ENCODE results near the gene KCNK5. TPM values are rescaled to one million over a fixed set of nuclear protein-coding genes. Genes with fewer than 3 reads are reported as not detected.

KCNK5 gene
- polyA plus RNA-seq, 6 donors from 2014 or later = 0.16 TPM; not detected in 5

GRCh38 chr6:39207416-39208222, 21.7 kb downstream of the KCNK5 start:
- DNase-seq = no peak
- Mint-ChIP-seq H3K27ac (no peak overlapping the region), H3K9me3 (peaks cover 0 to 1% (median 0%) of the 10 kb centered on the region in 7 donors), H3K27me3 (peaks cover 24 to 92% (median 44%) of the 10 kb centered on the region in 3 donors), H3K36me3 (no peaks in the 10 kb centered on the region), H3K4me3 (peak overlapping the region in 2 of 8 donors; percentile 53 to 61), H3K4me1 (peaks cover 0 to 16% (median 10%) of the 10 kb centered on the region in 3 donors)
- ATAC-seq (ENCODE audit: low read depth in 2 of 2) = no peak

GRCh38 chr6:39206250-39206721, 23.0 kb downstream of the KCNK5 start:
- Mint-ChIP-seq H3K4me3 (no peak overlapping the region), H3K27ac (peak overlapping the region in 1 of 6 donors; percentile 71), H3K4me1 (peaks cover 0 to 20% (median 10%) of the 10 kb centered on the region in 3 donors), H3K36me3 (no peaks in the 10 kb centered on the region), H3K9me3 (peaks cover 0 to 1% (median 0%) of the 10 kb centered on the region in 7 donors), H3K27me3 (peaks cover 30 to 93% (median 49%) of the 10 kb centered on the region in 3 donors)
- DNase-seq (no peak), ATAC-seq (ENCODE audit: low read depth in 2 of 2) (no peak)

- Mint-ChIP-seq H3K27ac (no peak overlapping the region), H3K9me3 (peaks cover 0 to 1% (median 0%) of the 10 kb centered on the region in 7 donors), H3K4me1 (peaks cover 0 to 13% (median 6%) of the 10 kb centered on the region in 3 donors), H3K4me3 (no peak overlapping the region), H3K27me3 (peaks cover 25 to 78% (median 48%) of the 10 kb centered on the region in 3 donors), H3K36me3 (no peaks in the 10 kb centered on the region)
- DNase-seq = no peak
- no peak for ATAC-seq (ENCODE audit: low read depth in 2 of 2)
Measured at GRCh38 chr6:39204646-39205244, 24.5 kb downstream of the KCNK5 start.

GRCh38 chr6:39204160-39204495, 25.1 kb downstream of the KCNK5 start:
- Mint-ChIP-seq H3K9me3 (peaks cover 0 to 1% (median 0%) of the 10 kb centered on the region in 7 donors), H3K27ac (peak overlapping the region in 1 of 6 donors; percentile 56), H3K27me3 (peaks cover 25 to 72% (median 49%) of the 10 kb centered on the region in 3 donors), H3K4me3 (no peak overlapping the region), H3K36me3 (no peaks in the 10 kb centered on the region), H3K4me1 (peaks cover 0 to 13% (median 7%) of the 10 kb centered on the region in 3 donors)
- no peak for ATAC-seq (ENCODE audit: low read depth in 2 of 2)
- no peak for DNase-seq

GRCh38 chr6:39203436-39204159, 25.7 kb downstream of the KCNK5 start:
- DNase-seq = no peak
- ATAC-seq (ENCODE audit: low read depth in 2 of 2) = no peak
- no peak overlapping the region for H3K4me3 Mint-ChIP-seq

GRCh38 chr6:39202166-39202565, 27.1 kb downstream of the KCNK5 start:
- Mint-ChIP-seq H3K4me1 (peaks cover 16 to 32% (median 27%) of the 10 kb centered on the region in 3 donors), H3K27me3 (peaks cover 15 to 52% (median 51%) of the 10 kb centered on the region in 3 donors), H3K9me3 (no peaks in the 10 kb centered on the region), H3K36me3 (no peaks in the 10 kb centered on the region), H3K27ac (peak overlapping the region in 1 of 6 donors; percentile 59), H3K4me3 (no peak overlapping the region)
- no peak for ATAC-seq (ENCODE audit: low read depth in 2 of 2)
- no peak for DNase-seq

More at GRCh38 chr6:39203436-39204159, 25.7 kb downstream of the KCNK5 start:
- peaks cover 0 to 1% (median 0%) of the 10 kb centered on the region in 7 donors for H3K9me3 Mint-ChIP-seq
- no peak overlapping the region for H3K27ac Mint-ChIP-seq
- H3K36me3 Mint-ChIP-seq = no peaks in the 10 kb centered on the region
- peaks cover 23 to 66% (median 53%) of the 10 kb centered on the region in 3 donors for H3K27me3 Mint-ChIP-seq
- peaks cover 2 to 17% (median 12%) of the 10 kb centered on the region in 3 donors for H3K4me1 Mint-ChIP-seq

- Mint-ChIP-seq H3K4me3 (no peak overlapping the region), H3K9me3 (no peaks in the 10 kb centered on the region), H3K27ac (peak overlapping the region in 1 of 6 donors; percentile 56), H3K4me1 (peaks cover 23 to 42% (median 37%) of the 10 kb centered on the region in 3 donors), H3K27me3 (peaks cover 9 to 38% (median 36%) of the 10 kb centered on the region in 3 donors), H3K36me3 (no peaks in the 10 kb centered on the region)
- DNase-seq (no peak), ATAC-seq (ENCODE audit: low read depth in 2 of 2) (no peak)
Measured at GRCh38 chr6:39200498-39201020, 28.7 kb downstream of the KCNK5 start.

- H3K4me1 Mint-ChIP-seq = peaks cover 23 to 42% (median 37%) of the 10 kb centered on the region in 3 donors
- DNase-seq (no peak), ATAC-seq (ENCODE audit: low read depth in 2 of 2) (no peak)
- H3K27ac Mint-ChIP-seq = peak overlapping the region in 1 of 6 donors; percentile 56
- H3K9me3 Mint-ChIP-seq = no peaks in the 10 kb centered on the region
- H3K27me3 Mint-ChIP-seq = peaks cover 6 to 40% (median 34%) of the 10 kb centered on the region in 3 donors
- H3K36me3 Mint-ChIP-seq = no peaks in the 10 kb centered on the region
- H3K4me3 Mint-ChIP-seq = no peak overlapping the region
Measured at GRCh38 chr6:39199976-39200375, 29.3 kb downstream of the KCNK5 start.

GRCh38 chr6:39199231-39199940, 29.9 kb downstream of the KCNK5 start:
- Mint-ChIP-seq H3K27ac (peak overlapping the region in 3 of 6 donors; percentile 28 to 73 (median 70)), H3K4me1 (peaks cover 23 to 42% (median 37%) of the 10 kb centered on the region in 3 donors), H3K36me3 (no peaks in the 10 kb centered on the region), H3K9me3 (no peaks in the 10 kb centered on the region), H3K27me3 (peaks cover 6 to 44% (median 34%) of the 10 kb centered on the region in 3 donors), H3K4me3 (peak overlapping the region in 2 of 8 donors; percentile 15 to 35)
- no peak for DNase-seq
- ATAC-seq (ENCODE audit: low read depth in 2 of 2) = no peak

- peak overlapping the region in 5 of 6 donors; percentile 18 to 87 (median 73) for H3K27ac Mint-ChIP-seq
- H3K36me3 Mint-ChIP-seq = no peaks in the 10 kb centered on the region
- peaks cover 26 to 42% (median 37%) of the 10 kb centered on the region in 3 donors for H3K4me1 Mint-ChIP-seq
- H3K27me3 Mint-ChIP-seq = peaks cover 6 to 45% (median 35%) of the 10 kb centered on the region in 3 donors
- DNase-seq (no peak), ATAC-seq (ENCODE audit: low read depth in 2 of 2) (no peak)
- peaks cover 0 to 2% (median 0%) of the 10 kb centered on the region in 7 donors for H3K9me3 Mint-ChIP-seq
- H3K4me3 Mint-ChIP-seq = peak overlapping the region in 3 of 8 donors; percentile 64 to 73 (median 68)
Measured at GRCh38 chr6:39198528-39198927, 30.7 kb downstream of the KCNK5 start.

GRCh38 chr6:39197922-39198500, 31.3 kb downstream of the KCNK5 start:
- Mint-ChIP-seq H3K4me1 (peaks cover 26 to 42% (median 37%) of the 10 kb centered on the region in 3 donors), H3K27me3 (peaks cover 10 to 47% (median 35%) of the 10 kb centered on the region in 3 donors), H3K36me3 (no peaks in the 10 kb centered on the region), H3K4me3 (peak overlapping the region in 7 of 8 donors; percentile 57 to 77 (median 68)), H3K27ac (peak overlapping the region in 5 of 6 donors; percentile 18 to 87 (median 81)), H3K9me3 (peaks cover 0 to 2% (median 0%) of the 10 kb centered on the region in 7 donors)
- ATAC-seq (ENCODE audit: low read depth in 2 of 2) = peak; percentile 84 to 89
- peak; percentile 47 for DNase-seq

- Mint-ChIP-seq H3K4me3 (peak overlapping the region in 7 of 8 donors; percentile 15 to 77 (median 68)), H3K36me3 (no peaks in the 10 kb centered on the region), H3K27me3 (peaks cover 12 to 46% (median 35%) of the 10 kb centered on the region in 3 donors), H3K9me3 (peaks cover 0 to 2% (median 0%) of the 10 kb centered on the region in 7 donors), H3K4me1 (peaks cover 26 to 42% (median 37%) of the 10 kb centered on the region in 3 donors), H3K27ac (peak overlapping the region in 5 of 6 donors; percentile 10 to 87 (median 81))
- DNase-seq (peak; percentile 50), ATAC-seq (ENCODE audit: low read depth in 2 of 2) (peak; percentile 82 to 88)
Measured at GRCh38 chr6:39197521-39197920, 31.8 kb downstream of the KCNK5 start.
